ENCODE results near the gene FLOT2. TPM values are rescaled to one million over a fixed set of nuclear protein-coding genes. Genes with fewer than 3 reads are reported as not detected.

Gene FLOT2
- total RNA-seq, 1 experiment from 2014 or later = 98.1 TPM

DNA sequence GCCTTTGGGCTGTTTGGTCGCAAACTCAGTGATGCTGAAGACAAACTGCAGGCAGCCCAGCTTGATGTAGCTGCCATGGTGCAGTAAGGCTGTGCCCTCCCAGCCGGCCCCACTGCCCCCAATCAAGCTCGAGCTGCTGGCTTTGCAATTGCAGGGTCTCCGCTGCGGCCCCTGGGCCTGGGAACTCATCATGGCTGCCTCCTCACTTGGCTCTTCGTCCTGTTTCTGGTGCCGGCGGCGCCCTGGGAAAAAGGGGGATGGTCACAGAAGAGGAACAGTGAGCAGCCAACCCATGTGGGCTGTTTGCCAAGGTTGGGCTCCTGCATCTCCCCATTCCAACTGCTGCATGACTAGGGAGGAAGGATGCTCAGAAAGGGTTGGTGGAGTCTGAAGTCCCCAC is 8.7 kb upstream of the FLOT2 start:
- Histone ChIP-seq H3K27me3 (ENCODE audit: insufficient read depth, low read length) (no peaks in the 10 kb centered on the region), H3K4me2 (ENCODE audit: low read length) (no peak overlapping the region), H3K9me3 (ENCODE audit: control insufficient read depth in 1 of 2, insufficient read depth in 1 of 2, low read depth in 1 of 2, low read length in 2 of 2) (no peaks in the 10 kb centered on the region), H3K36me3 (ENCODE audit: control insufficient read depth in 1 of 2, insufficient read depth in 2 of 2, low read length in 2 of 2) (peaks cover 31 to 39% of the 10 kb centered on the region in 2 experiments; a peak in 3 of 4 replicates), H2AFZ (ENCODE audit: low read depth, low read length, poor library complexity, severe bottlenecking) (no peak overlapping the region), H3K9ac (ENCODE audit: low read length) (no peak overlapping the region), H3K27ac (ENCODE audit: low read depth, low read length) (no peak overlapping the region), H3K9me2 (ENCODE audit: insufficient read depth) (no peaks in the 10 kb centered on the region), H3K4me1 (ENCODE audit: control insufficient read depth in 1 of 2, insufficient read depth in 2 of 2, low read length in 2 of 2) (peaks cover 7 to 16% of the 10 kb centered on the region in 2 experiments; a peak in 3 of 4 replicates), H4K20me1 (ENCODE audit: insufficient read depth) (no peaks in the 10 kb centered on the region), H3K4me3 (replicated peaks in 1 of 2; ENCODE audit: low read depth in 1 of 2, low read length in 2 of 2) (no peak overlapping the region), H3K79me2 (ENCODE audit: insufficient read depth, low read length) (no peaks in the 10 kb centered on the region)
- ChIA-PET RAD21 (ENCODE audit: low non-redundant PET in 1 of 2, low total read pairs in 2 of 2, uncharacterized antibody in 2 of 2, unreplicated experiment in 2 of 2) (no interaction called here), POLR2A (no interaction called here), CTCF (interaction anchor here (1.8 kb wide), 1 partner anchor 12 kb away, joined by 4 read pairs; no protein-coding TSS in a partner anchor)
- DNase-seq (ENCODE audit: low read depth, low spot score) (no peak), ATAC-seq (no peak)
- intact Hi-C loops (cut with micrococcal nuclease) = loop anchor here (10.0 kb wide), 1 partner anchor 261 kb away; the partner anchor contains the start of gene BLTP2
- TF ChIP-seq TCF7L2 (IDR thresholded peaks at IDR 0.05; ENCODE audit: borderline replicate concordance, extremely low read depth, insufficient read depth, insufficient read length) (no peak), FOSL1 (IDR thresholded peaks at IDR 0.05; ENCODE audit: low read depth) (no peak), SP1 (IDR thresholded peaks at IDR 0.05; ENCODE audit: low read depth) (no peak), POLR2AphosphoS5 (IDR thresholded peaks at IDR 0.05; ENCODE audit: low read depth, low read length) (no peak), EZH2phosphoT487 (IDR thresholded peaks at IDR 0.05; ENCODE audit: borderline replicate concordance) (no peak)
- TF ChIP-seq, protein P1, sequence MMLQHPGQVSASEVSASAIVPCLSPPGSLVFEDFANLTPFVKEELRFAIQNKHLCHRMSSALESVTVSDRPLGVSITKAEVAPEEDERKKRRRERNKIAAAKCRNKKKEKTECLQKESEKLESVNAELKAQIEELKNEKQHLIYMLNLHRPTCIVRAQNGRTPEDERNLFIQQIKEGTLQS (IDR thresholded peaks at IDR 0.05) = no peak
- BruUV-seq (replicated peaks) = no TSS peak

DNA sequence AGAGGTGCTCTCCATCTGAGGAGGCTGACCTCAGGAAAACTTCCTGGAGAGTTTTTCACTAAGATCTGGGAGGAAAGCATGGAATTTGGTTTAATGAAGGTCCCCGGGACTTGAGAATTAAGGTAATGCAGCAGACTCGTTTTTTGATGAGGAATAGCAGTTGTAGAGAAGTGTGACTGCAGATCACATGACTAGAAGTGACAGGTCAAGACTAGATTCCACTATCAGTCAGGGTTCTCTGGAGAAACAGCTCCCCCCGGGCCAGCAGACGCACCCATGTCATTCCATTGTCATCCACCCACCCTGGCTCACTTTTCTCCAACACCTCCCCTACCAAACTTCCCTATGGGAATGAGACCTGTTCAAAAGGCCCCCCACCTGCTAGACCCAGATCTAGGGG is 7.3 kb upstream of the FLOT2 start:
- Histone ChIP-seq H3K27ac (ENCODE audit: low read depth, low read length) (no peak overlapping the region), H3K4me1 (ENCODE audit: control insufficient read depth in 1 of 2, insufficient read depth in 2 of 2, low read length in 2 of 2) (peaks cover 7 to 16% of the 10 kb centered on the region in 2 experiments; a peak in 3 of 4 replicates), H3K27me3 (ENCODE audit: insufficient read depth, low read length) (no peaks in the 10 kb centered on the region), H2AFZ (ENCODE audit: low read depth, low read length, poor library complexity, severe bottlenecking) (no peak overlapping the region), H3K4me2 (ENCODE audit: low read length) (no peak overlapping the region), H4K20me1 (ENCODE audit: insufficient read depth) (no peaks in the 10 kb centered on the region), H3K9me2 (ENCODE audit: insufficient read depth) (no peaks in the 10 kb centered on the region), H3K79me2 (ENCODE audit: insufficient read depth, low read length) (no peaks in the 10 kb centered on the region), H3K9me3 (ENCODE audit: control insufficient read depth in 1 of 2, insufficient read depth in 1 of 2, low read depth in 1 of 2, low read length in 2 of 2) (no peaks in the 10 kb centered on the region), H3K4me3 (replicated peaks in 1 of 2; ENCODE audit: low read depth in 1 of 2, low read length in 2 of 2) (no peak overlapping the region), H3K36me3 (ENCODE audit: control insufficient read depth in 1 of 2, insufficient read depth in 2 of 2, low read length in 2 of 2) (peaks cover 22 to 28% of the 10 kb centered on the region in 2 experiments; a peak in 3 of 4 replicates), H3K9ac (ENCODE audit: low read length) (no peak overlapping the region)
- BruUV-seq (replicated peaks) = no TSS peak
- DNase-seq (ENCODE audit: low read depth, low spot score) = no peak
- ChIA-PET CTCF (interaction anchor here (0.6 to 1.6 kb wide), 3 partner anchors 25 to 141 kb away, joined by 3 to 11 read pairs (median 4); no protein-coding TSS in a partner anchor), POLR2A (no interaction called here), RAD21 (ENCODE audit: low non-redundant PET in 1 of 2, low total read pairs in 2 of 2, uncharacterized antibody in 2 of 2, unreplicated experiment in 2 of 2) (no interaction called here)
- intact Hi-C loops (cut with micrococcal nuclease) = loop anchor here (5.0 to 10.0 kb wide), 2 partner anchors 142 to 260 kb away; partner anchors contain the start of gene BLTP2
- ATAC-seq = no peak
- no peak for TF ChIP-seq TCF7L2 (IDR thresholded peaks at IDR 0.05; ENCODE audit: borderline replicate concordance, extremely low read depth, insufficient read depth, insufficient read length)
- no peak for TF ChIP-seq SP1 (IDR thresholded peaks at IDR 0.05; ENCODE audit: low read depth)
- TF ChIP-seq POLR2AphosphoS5 (IDR thresholded peaks at IDR 0.05; ENCODE audit: low read depth, low read length) = no peak
- TF ChIP-seq, protein P1 (IDR thresholded peaks at IDR 0.05) = no peak
- TF ChIP-seq, protein P2, sequence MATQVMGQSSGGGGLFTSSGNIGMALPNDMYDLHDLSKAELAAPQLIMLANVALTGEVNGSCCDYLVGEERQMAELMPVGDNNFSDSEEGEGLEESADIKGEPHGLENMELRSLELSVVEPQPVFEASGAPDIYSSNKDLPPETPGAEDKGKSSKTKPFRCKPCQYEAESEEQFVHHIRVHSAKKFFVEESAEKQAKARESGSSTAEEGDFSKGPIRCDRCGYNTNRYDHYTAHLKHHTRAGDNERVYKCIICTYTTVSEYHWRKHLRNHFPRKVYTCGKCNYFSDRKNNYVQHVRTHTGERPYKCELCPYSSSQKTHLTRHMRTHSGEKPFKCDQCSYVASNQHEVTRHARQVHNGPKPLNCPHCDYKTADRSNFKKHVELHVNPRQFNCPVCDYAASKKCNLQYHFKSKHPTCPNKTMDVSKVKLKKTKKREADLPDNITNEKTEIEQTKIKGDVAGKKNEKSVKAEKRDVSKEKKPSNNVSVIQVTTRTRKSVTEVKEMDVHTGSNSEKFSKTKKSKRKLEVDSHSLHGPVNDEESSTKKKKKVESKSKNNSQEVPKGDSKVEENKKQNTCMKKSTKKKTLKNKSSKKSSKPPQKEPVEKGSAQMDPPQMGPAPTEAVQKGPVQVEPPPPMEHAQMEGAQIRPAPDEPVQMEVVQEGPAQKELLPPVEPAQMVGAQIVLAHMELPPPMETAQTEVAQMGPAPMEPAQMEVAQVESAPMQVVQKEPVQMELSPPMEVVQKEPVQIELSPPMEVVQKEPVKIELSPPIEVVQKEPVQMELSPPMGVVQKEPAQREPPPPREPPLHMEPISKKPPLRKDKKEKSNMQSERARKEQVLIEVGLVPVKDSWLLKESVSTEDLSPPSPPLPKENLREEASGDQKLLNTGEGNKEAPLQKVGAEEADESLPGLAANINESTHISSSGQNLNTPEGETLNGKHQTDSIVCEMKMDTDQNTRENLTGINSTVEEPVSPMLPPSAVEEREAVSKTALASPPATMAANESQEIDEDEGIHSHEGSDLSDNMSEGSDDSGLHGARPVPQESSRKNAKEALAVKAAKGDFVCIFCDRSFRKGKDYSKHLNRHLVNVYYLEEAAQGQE (IDR thresholded peaks at IDR 0.05; ENCODE audit: low read depth) = no peak
- TF ChIP-seq, protein P3, sequence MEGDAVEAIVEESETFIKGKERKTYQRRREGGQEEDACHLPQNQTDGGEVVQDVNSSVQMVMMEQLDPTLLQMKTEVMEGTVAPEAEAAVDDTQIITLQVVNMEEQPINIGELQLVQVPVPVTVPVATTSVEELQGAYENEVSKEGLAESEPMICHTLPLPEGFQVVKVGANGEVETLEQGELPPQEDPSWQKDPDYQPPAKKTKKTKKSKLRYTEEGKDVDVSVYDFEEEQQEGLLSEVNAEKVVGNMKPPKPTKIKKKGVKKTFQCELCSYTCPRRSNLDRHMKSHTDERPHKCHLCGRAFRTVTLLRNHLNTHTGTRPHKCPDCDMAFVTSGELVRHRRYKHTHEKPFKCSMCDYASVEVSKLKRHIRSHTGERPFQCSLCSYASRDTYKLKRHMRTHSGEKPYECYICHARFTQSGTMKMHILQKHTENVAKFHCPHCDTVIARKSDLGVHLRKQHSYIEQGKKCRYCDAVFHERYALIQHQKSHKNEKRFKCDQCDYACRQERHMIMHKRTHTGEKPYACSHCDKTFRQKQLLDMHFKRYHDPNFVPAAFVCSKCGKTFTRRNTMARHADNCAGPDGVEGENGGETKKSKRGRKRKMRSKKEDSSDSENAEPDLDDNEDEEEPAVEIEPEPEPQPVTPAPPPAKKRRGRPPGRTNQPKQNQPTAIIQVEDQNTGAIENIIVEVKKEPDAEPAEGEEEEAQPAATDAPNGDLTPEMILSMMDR (IDR thresholded peaks at IDR 0.05 in 2 of 3, conservative IDR thresholded peaks at IDR 0.05 in 1 of 3; ENCODE audit: borderline replicate concordance in 1 of 3, insufficient read depth in 1 of 3, low read depth in 2 of 3, low read length in 2 of 3) = no peak
- TF ChIP-seq EGR1 (IDR thresholded peaks at IDR 0.05; ENCODE audit: low read depth) = no peak
- no peak for TF ChIP-seq POLR2A (IDR thresholded peaks at IDR 0.05; ENCODE audit: borderline replicate concordance, extremely low read depth, insufficient read depth, insufficient read length)
- TF ChIP-seq ZNF274 (IDR thresholded peaks at IDR 0.05; ENCODE audit: low read depth, low read length) = no peak
- no peak for TF ChIP-seq EZH2phosphoT487 (IDR thresholded peaks at IDR 0.05; ENCODE audit: borderline replicate concordance)
- no peak for TF ChIP-seq YY1 (IDR thresholded peaks at IDR 0.05; ENCODE audit: extremely low read depth, insufficient replicate concordance, low read depth, low read length)

Data from HCT116 (cell line).